Stimulated activated CD8-positive, alpha-beta memory T cell treated with anti-CD3 and anti-CD28 coated beads, Interleukin-15, amount 100 ng/mL, for 48 hours (primary cell): Measurements from ENCODE around the gene ZNF423.

Experiments used
- DNase-seq, 2 donors: peaks; one replicate each; pipeline ENCODE4 v3.0.0-alpha.2; 2020; ENCODE audit warnings: low read depth in 2 of 2

The ZNF423 gene

GRCh38 chr16:49664221-49665215, 191.4 kb downstream of the ZNF423 start:
- no peak for DNase-seq

GRCh38 chr16:49663081-49664065, 192.5 kb downstream of the ZNF423 start:
- no peak for DNase-seq

- DNase-seq: no peak
These were observed 193.3 kb downstream of the ZNF423 start for GRCh38 chr16:49662569-49662968.

GRCh38 chr16:49661465-49662187, 194.3 kb downstream of the ZNF423 start:
- DNase-seq: no peak

GRCh38 chr16:49660626-49661025, 195.3 kb downstream of the ZNF423 start:
- no peak for DNase-seq

GRCh38 chr16:49659356-49659755, 196.6 kb downstream of the ZNF423 start:
- DNase-seq: no peak

GRCh38 chr16:49658531-49658930, 197.4 kb downstream of the ZNF423 start:
- DNase-seq: no peak

GRCh38 chr16:49657736-49658465, 198.0 kb downstream of the ZNF423 start:
- DNase-seq: no peak

GRCh38 chr16:49654425-49654824, 201.5 kb downstream of the ZNF423 start:
- no peak for DNase-seq

- DNase-seq: no peak
These were observed 202.3 kb downstream of the ZNF423 start for GRCh38 chr16:49653577-49653976.

- no peak for DNase-seq
These were observed 202.7 kb downstream of the ZNF423 start for GRCh38 chr16:49653173-49653570.

- DNase-seq: no peak
These were observed 203.3 kb downstream of the ZNF423 start for GRCh38 chr16:49652456-49653172.

GRCh38 chr16:49651996-49652395, 203.9 kb downstream of the ZNF423 start:
- no peak for DNase-seq

GRCh38 chr16:49651226-49651625, 204.7 kb downstream of the ZNF423 start:
- no peak for DNase-seq

GRCh38 chr16:49650603-49651002, 205.3 kb downstream of the ZNF423 start:
- no peak for DNase-seq

GRCh38 chr16:49649013-49649765, 206.7 kb downstream of the ZNF423 start:
- DNase-seq: no peak

- no peak for DNase-seq
These were observed 208.2 kb downstream of the ZNF423 start for GRCh38 chr16:49647673-49648072.

- no peak for DNase-seq
These were observed 210.6 kb downstream of the ZNF423 start for GRCh38 chr16:49645263-49645662.

- no peak for DNase-seq
These were observed 211.8 kb downstream of the ZNF423 start for GRCh38 chr16:49644145-49644463.
